ENCODE results near the gene DNAJC4.

Gene DNAJC4

GRCh38 chr11:64275031-64275800, 44.9 kb downstream of the DNAJC4 start:
- Histone ChIP-seq H3K9me3 (ENCODE audit: insufficient read depth, low read depth, low read length) (no peaks in the 10 kb centered on the region), H3K4me1 (ENCODE audit: insufficient read depth, low read length) (peaks cover 12% of the 10 kb centered on the region; the same call in 1 of the 2 replicates), H3K9ac (ENCODE audit: low read depth, low read length) (no peak overlapping the region), H3K36me3 (ENCODE audit: insufficient read depth, low read length) (peaks cover 24% of the 10 kb centered on the region), H3K4me3 (ENCODE audit: low read length) (no peak overlapping the region), H3K27ac (ENCODE audit: low read depth, low read length) (no peak overlapping the region), H3K27me3 (ENCODE audit: insufficient read depth, low read length) (no peaks in the 10 kb centered on the region)
- WGBS: 84% methylated on average over 15 of the region's 15 CpGs

GRCh38 chr11:64275841-64276240, 45.5 kb downstream of the DNAJC4 start:
- Histone ChIP-seq H3K4me3 (ENCODE audit: low read length) (no peak overlapping the region), H3K27me3 (ENCODE audit: insufficient read depth, low read length) (no peaks in the 10 kb centered on the region), H3K4me1 (ENCODE audit: insufficient read depth, low read length) (peaks cover 12% of the 10 kb centered on the region; the same call in 1 of the 2 replicates), H3K36me3 (ENCODE audit: insufficient read depth, low read length) (peaks cover 24% of the 10 kb centered on the region), H3K9ac (ENCODE audit: low read depth, low read length) (no peak overlapping the region), H3K9me3 (ENCODE audit: insufficient read depth, low read depth, low read length) (no peaks in the 10 kb centered on the region), H3K27ac (ENCODE audit: low read depth, low read length) (no peak overlapping the region)
- 77% methylated on average over 2 of the region's 2 CpGs for WGBS

DNA sequence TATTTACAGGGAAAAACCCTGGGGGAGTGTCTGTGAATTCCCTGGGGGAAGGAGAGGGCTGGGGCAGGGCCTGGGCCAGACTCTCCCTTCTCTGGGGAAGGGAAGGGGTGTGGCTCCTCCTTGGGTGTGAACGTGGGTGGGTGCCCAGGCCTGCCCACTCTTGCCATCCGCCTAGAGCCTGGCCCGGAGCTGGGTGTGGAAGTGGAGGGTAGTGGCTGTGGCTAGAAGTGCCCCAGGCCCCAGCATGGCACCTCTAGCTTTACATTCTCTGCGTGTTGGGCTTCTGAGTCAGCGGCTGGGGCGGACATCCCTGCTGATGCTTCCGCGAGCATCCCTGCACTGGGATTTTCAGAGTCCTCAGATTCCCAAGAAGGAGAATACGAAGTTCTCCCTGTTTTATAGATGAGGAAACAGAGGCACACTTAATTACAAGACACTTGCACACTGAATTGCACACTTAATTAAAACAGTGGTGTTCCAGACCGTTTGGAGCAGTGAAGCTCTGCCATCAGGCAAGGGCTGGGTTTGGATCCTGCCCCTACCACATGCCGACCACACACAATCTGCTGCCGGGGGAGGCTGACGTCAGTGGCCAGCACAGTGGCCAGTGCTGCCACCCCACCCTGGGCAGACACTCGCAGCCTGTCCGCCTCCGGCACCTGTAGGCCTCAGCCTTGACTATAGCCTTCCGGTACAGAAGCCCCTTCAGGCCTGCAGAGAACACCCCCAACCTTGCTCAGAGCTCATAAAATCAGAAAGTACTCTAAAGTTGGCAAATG, 46.5 kb downstream of the DNAJC4 start:
- 88% methylated on average over 17 of the region's 17 CpGs for WGBS
- H3K27ac ChIP-seq (ENCODE audit: low read depth, low read length): no peak overlapping the region
- no peaks in the 10 kb centered on the region for H3K27me3 ChIP-seq (ENCODE audit: insufficient read depth, low read length)
- peaks cover 25% of the 10 kb centered on the region for H3K36me3 ChIP-seq (ENCODE audit: insufficient read depth, low read length)
- no peaks in the 10 kb centered on the region for H3K9me3 ChIP-seq (ENCODE audit: insufficient read depth, low read depth, low read length)
- no peak overlapping the region for H3K4me3 ChIP-seq (ENCODE audit: low read length)
- no peak overlapping the region for H3K9ac ChIP-seq (ENCODE audit: low read depth, low read length)
- H3K4me1 ChIP-seq (ENCODE audit: insufficient read depth, low read length): peaks cover 11% of the 10 kb centered on the region; the same call in 1 of the 2 replicates

DNA sequence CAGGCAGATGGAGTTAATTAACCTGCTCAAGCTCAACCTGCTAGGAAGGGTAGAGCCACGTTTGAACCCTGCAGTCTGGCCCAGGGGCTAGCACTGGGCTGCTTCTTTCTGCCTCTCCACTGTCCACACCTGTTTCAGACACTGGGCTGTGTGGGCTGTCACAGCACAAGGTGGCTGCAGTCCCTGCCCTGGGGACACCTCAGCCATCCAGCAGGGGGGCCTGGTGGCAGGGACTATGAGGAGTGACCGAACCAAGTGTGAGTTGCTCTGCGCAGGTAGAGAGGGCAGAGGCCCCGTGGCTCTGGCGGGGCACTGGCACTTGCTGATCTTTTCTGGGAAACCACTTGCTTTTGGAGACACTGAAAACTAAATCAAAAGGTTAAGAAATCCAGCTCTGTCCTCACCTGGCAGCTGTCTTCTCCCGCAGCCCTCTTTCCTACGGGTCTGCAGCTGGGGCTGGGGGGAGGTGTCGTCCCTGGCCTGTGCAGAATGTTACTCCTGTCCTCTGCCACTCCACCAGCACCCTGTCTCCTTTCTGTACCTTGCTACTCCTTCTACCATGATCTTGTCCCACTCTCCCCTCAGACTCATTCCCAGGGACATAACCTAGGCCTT, 48.3 kb downstream of the DNAJC4 start:
- H3K9me3 ChIP-seq (ENCODE audit: insufficient read depth, low read depth, low read length): no peaks in the 10 kb centered on the region
- H3K27me3 ChIP-seq (ENCODE audit: insufficient read depth, low read length): no peaks in the 10 kb centered on the region
- H3K4me3 ChIP-seq (ENCODE audit: low read length): no peak overlapping the region
- WGBS: 84% methylated on average over 8 of the region's 8 CpGs
- no peak overlapping the region for H3K27ac ChIP-seq (ENCODE audit: low read depth, low read length)
- peaks cover 28% of the 10 kb centered on the region for H3K36me3 ChIP-seq (ENCODE audit: insufficient read depth, low read length)
- 0 out of 2 replicates have a peak, but pooled peaks cover 9% of the 10 kb centered on the region for H3K4me1 ChIP-seq (ENCODE audit: insufficient read depth, low read length)
- no peak overlapping the region for H3K9ac ChIP-seq (ENCODE audit: low read depth, low read length)

DNA sequence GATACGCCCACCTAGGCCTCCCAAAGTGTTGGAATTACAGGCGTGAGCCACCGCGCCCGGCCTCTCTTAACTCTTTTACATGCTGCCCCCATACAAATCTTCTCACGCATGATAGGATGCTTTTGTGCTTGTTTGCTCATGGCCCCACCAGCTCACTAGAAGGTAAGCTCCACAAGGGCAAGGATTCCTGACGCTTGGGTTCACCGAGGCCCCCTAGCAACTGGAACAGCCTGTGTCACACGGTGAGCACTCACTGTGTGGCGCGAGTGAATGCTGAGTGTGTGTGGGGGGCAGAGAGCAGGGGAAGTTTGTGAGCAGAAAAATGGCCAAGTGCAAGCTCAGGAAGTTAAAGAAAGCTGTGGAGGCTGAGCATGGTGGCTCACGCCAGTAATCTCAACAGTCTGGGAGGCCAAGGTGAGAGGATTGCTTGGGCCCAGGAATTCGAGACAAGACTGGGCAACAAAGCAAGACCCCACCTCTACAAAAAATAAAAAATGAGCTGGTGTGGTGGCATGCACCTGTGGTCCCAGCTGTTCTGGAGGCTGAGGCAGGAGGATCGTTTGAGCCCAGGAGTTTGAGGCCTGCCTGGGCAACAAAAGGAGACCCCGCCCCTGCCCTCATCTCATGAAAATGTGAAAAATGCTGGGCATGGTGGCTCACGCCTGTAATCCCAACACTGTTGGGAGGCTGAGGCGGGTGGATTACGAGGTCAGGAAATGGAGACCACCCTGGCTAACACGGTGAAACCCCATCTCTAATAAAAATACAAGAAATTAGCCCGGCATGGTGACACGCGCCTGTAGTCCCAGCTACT, 51.8 kb downstream of the DNAJC4 start:
- H3K4me3 ChIP-seq (ENCODE audit: low read length): no peak overlapping the region
- no peak overlapping the region for H3K9ac ChIP-seq (ENCODE audit: low read depth, low read length)
- 95% methylated on average over 22 of the region's 22 CpGs for WGBS
- H3K9me3 ChIP-seq (ENCODE audit: insufficient read depth, low read depth, low read length): no peaks in the 10 kb centered on the region
- peaks cover 15% of the 10 kb centered on the region; the same call in 1 of the 2 replicates for H3K36me3 ChIP-seq (ENCODE audit: insufficient read depth, low read length)
- H3K4me1 ChIP-seq (ENCODE audit: insufficient read depth, low read length): 0 out of 2 replicates have a peak, but pooled peaks cover 6% of the 10 kb centered on the region
- H3K27me3 ChIP-seq (ENCODE audit: insufficient read depth, low read length): peaks cover 11% of the 10 kb centered on the region; the same call in 1 of the 2 replicates
- no peak overlapping the region for H3K27ac ChIP-seq (ENCODE audit: low read depth, low read length)

- H3K9ac ChIP-seq (ENCODE audit: low read depth, low read length): no peak overlapping the region
- H3K36me3 ChIP-seq (ENCODE audit: insufficient read depth, low read length): peaks cover 10% of the 10 kb centered on the region; the same call in 1 of the 2 replicates
- whole genome bisulfite sequencing: 92% methylated on average over 3 of the region's 3 CpGs
- H3K27me3 ChIP-seq (ENCODE audit: insufficient read depth, low read length): peaks cover 11% of the 10 kb centered on the region; the same call in 1 of the 2 replicates
- 0 out of 2 replicates have a peak, but pooled peaks cover 6% of the 10 kb centered on the region for H3K4me1 ChIP-seq (ENCODE audit: insufficient read depth, low read length)
- no peak overlapping the region for H3K4me3 ChIP-seq (ENCODE audit: low read length)
- no peak overlapping the region for H3K27ac ChIP-seq (ENCODE audit: low read depth, low read length)
- H3K9me3 ChIP-seq (ENCODE audit: insufficient read depth, low read depth, low read length): no peaks in the 10 kb centered on the region
These were observed 52.7 kb downstream of the DNAJC4 start for GRCh38 chr11:64283092-64283491.

Measured in HUES64 (cell line).